ENCODE measurements around the gene CDK8. TPM values are rescaled to one million over a fixed set of nuclear protein-coding genes. Genes with fewer than 3 reads are reported as not detected.

CDK8 gene
- total and polyA plus RNA-seq, 10 of the 15 experiments (the other 5 are each of a cell fraction or from before 2014, with no cell fraction given): 8.6 to 23.5 (median 12.5) TPM

DNA sequence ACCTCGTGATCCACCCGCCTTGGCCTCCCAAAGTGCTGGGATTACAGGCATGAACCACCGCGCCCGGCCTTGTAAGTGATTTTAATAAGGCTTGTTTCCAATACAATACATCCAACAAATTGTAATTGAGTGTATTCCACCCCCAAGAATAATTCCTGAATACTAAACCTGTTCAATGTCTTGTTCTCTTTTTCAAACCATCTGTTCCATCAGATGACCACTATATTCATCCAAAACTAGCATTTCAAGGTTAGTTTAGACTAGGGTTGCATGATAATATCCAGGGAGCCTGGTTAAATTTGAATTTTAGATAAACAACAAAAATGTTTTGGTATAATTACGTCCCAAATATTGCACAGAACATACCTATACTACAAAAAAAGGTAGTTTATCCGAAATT lies 168.1 kb downstream of the CDK8 start (continued):
- no peak for TF ChIP-seq NFYB (IDR thresholded peaks at IDR 0.05; ENCODE audit: insufficient read depth, low read depth, low read length)
- TF ChIP-seq PAX5 (IDR thresholded peaks at IDR 0.05; ENCODE audit: borderline replicate concordance, low read depth, low read length): no peak
- no peak for TF ChIP-seq STAT1 (conservative IDR thresholded peaks at IDR 0.05)
- TF ChIP-seq, protein P1, sequence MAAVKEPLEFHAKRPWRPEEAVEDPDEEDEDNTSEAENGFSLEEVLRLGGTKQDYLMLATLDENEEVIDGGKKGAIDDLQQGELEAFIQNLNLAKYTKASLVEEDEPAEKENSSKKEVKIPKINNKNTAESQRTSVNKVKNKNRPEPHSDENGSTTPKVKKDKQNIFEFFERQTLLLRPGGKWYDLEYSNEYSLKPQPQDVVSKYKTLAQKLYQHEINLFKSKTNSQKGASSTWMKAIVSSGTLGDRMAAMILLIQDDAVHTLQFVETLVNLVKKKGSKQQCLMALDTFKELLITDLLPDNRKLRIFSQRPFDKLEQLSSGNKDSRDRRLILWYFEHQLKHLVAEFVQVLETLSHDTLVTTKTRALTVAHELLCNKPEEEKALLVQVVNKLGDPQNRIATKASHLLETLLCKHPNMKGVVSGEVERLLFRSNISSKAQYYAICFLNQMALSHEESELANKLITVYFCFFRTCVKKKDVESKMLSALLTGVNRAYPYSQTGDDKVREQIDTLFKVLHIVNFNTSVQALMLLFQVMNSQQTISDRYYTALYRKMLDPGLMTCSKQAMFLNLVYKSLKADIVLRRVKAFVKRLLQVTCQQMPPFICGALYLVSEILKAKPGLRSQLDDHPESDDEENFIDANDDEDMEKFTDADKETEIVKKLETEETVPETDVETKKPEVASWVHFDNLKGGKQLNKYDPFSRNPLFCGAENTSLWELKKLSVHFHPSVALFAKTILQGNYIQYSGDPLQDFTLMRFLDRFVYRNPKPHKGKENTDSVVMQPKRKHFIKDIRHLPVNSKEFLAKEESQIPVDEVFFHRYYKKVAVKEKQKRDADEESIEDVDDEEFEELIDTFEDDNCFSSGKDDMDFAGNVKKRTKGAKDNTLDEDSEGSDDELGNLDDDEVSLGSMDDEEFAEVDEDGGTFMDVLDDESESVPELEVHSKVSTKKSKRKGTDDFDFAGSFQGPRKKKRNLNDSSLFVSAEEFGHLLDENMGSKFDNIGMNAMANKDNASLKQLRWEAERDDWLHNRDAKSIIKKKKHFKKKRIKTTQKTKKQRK (IDR thresholded peaks at IDR 0.05; ENCODE audit: low read depth, low read length): no peak
- no peak for TF ChIP-seq SMARCA5 (IDR thresholded peaks at IDR 0.05)
- TF ChIP-seq POLR2AphosphoS2 (IDR thresholded peaks at IDR 0.05; ENCODE audit: low read depth, low read length): no peak

DNA sequence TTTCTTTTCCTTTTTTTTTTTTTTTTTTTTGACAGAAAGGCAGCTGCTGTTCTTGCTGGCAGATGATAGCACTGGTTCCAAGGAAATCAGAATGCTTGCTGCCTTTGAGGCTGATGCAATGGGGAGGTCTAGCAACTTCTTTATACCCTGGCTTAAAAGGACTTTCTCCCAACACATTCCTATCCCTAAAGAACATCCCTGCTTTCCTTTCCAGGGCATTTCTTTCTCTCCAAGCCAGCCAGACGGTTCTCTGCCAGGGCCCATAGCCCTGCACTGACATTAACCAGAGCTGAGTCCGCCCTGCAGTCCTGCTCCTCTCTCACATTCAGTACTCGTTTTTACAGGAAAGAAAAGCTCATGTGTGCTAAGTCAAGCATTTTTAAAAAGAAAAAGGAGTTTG lies 169.7 kb downstream of the CDK8 start:
- no peak for DNase-seq (ENCODE audit: low read depth, low spot score)
- BruUV-seq (replicated peaks): no TSS peak
- ChIA-PET POLR2A (no interaction called here), CTCF (interaction anchor here (0.9 kb wide), 1 partner anchor 20 kb away, joined by 4 read pairs; no protein-coding TSS in a partner anchor), RAD21 (ENCODE audit: unreplicated experiment) (no interaction called here), SMC1A (ENCODE audit: uncharacterized antibody, unreplicated experiment) (interaction anchor here (1.2 kb wide), 1 partner anchor 10 kb away, joined by 3 read pairs; no protein-coding TSS in a partner anchor)
- Histone ChIP-seq H3K9me3 (replicated peaks; ENCODE audit: control insufficient read depth, insufficient read depth, low read length) (no peaks in the 10 kb centered on the region), H2AFZ (ENCODE audit: control insufficient read depth, low read depth, low read length) (no peak overlapping the region), H3K9ac (ENCODE audit: control insufficient read depth, insufficient read depth, low read length) (no peak overlapping the region), H3K27me3 (replicated peaks in 1 of 2; ENCODE audit: control insufficient read depth in 2 of 2, insufficient read depth in 2 of 2, low read length in 1 of 2) (no peaks in the 10 kb centered on the region), H3K79me2 (ENCODE audit: control insufficient read depth, insufficient read depth, low read length) (no peaks in the 10 kb centered on the region), H3K4me3 (no peak overlapping the region), H3K27ac (ENCODE audit: control insufficient read depth, insufficient read depth) (no peak overlapping the region), H3K4me1 (ENCODE audit: control insufficient read depth, insufficient read depth, low read length) (no peaks in the 10 kb centered on the region), H3K36me3 (ENCODE audit: control insufficient read depth in 2 of 2, insufficient read depth in 2 of 2, low read length in 1 of 2) (no peaks in the 10 kb centered on the region), H4K20me1 (ENCODE audit: control insufficient read depth, insufficient read depth) (no peaks in the 10 kb centered on the region), H3K4me2 (ENCODE audit: control insufficient read depth, insufficient read depth) (no peak overlapping the region)
- in situ Hi-C loops (cut with MboI): no loop called here
- intact Hi-C loops (cut with micrococcal nuclease; ENCODE audit: unreplicated experiment): no loop called here
- no peak for ATAC-seq
- FAIRE-seq: no peak
- 33% methylated on average over 3 of the region's 3 CpGs for WGBS (ENCODE audit: insufficient coverage, insufficient replicate concordance, low lambda C conversion rate, missing lambda C conversion rate)
- TF ChIP-seq ETV6 (conservative IDR thresholded peaks at IDR 0.05 in 1 of 2, IDR thresholded peaks at IDR 0.05 in 1 of 2; ENCODE audit: borderline replicate concordance in 1 of 2, low read depth in 1 of 2) (no peak), CREB1 (IDR thresholded peaks at IDR 0.05; ENCODE audit: low read depth) (no peak), REST (IDR thresholded peaks at IDR 0.05; ENCODE audit: low read depth, low read length) (no peak), DPF2 (IDR thresholded peaks at IDR 0.05) (no peak), MTA3 (IDR thresholded peaks at IDR 0.05; ENCODE audit: borderline replicate concordance, low read length) (no peak), HDAC6 (IDR thresholded peaks at IDR 0.05; ENCODE audit: unreplicated experiment) (no peak), ZNF24 (IDR thresholded peaks at IDR 0.05) (no peak)
- TF ChIP-seq, protein P1 (IDR thresholded peaks at IDR 0.05; ENCODE audit: low read depth, low read length): no peak

All from GM12878 (cell line).